GM12892 (cell line): Measurements from ENCODE around the gene ZNF627.

Source experiments
- POLR2A ChIP-seq: IDR thresholded peaks from 2 replicates; pipeline ENCODE4 v1.6.1; 2011; ENCODE audit warnings: low read depth, low read length, control low read depth
- POLR2AphosphoS5 ChIP-seq: IDR thresholded peaks from 2 replicates; pipeline ENCODE4 v1.6.1; 2011; ENCODE audit warnings: low read depth, low read length, control low read depth
- TAF1 ChIP-seq: IDR thresholded peaks from 2 replicates; pipeline ENCODE4 v1.6.1; 2011; ENCODE audit warnings: low read depth, mild to moderate bottlenecking, control low read depth, low read length, borderline replicate concordance

DNA sequence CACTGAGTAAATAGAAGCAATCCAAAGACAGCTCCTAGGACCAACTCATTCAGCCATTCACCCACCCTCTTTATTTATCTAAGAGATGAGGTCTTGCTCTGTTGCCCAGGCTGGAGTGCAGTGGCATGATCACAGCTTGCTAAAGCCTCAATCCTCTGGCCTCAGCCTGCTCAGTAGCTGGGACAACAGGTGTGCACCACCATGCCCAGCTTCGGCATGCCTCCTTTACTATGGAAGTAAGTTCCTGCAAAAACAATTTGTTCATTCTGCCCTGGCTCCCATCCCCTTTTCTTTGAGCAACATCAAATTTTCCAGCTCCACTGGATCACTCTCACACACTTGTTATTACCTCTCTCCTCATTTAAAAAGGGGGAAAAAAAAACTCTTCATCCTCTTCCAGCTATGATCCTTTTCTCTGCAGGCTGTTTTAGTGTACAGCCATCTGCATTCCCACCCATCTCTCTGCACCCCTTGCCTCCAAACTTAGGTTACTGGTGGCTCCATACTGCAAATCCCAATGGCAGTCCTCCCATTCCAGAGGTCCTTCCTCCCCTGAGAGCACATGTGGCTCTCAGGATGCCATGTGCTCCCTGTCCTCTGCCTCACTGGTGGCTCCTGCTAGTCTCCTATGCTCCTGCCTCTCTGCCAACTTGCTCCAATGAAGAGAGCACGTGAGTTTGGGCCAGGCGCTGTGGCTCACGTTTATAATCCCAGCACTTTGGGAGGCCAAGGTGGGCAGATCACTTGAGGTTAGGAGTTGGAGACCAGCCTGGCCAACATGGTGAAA, 40.5 kb upstream of the ZNF627 start:
- TF ChIP-seq TAF1 (no peak), POLR2A (no peak), POLR2AphosphoS5 (no peak)
